HepG2 (cell line): ENCODE data around the gene KLK11. TPM values are rescaled to one million over a fixed set of nuclear protein-coding genes. Genes with fewer than 3 reads are reported as not detected.

Experiments
- ATAC-seq: fragments of 200-7000 bp; cut with Tn5 transposase; 3 replicates; pipeline ENCODE4 v1.9.1; 2020; ENCODE audit warnings: mild to moderate bottlenecking, moderate library complexity
- BruUV-seq: library from RNA; stranded (reverse); fragments of 400-500 nt; replicated peaks from 2 replicates; lab custom pipeline; 2021; lab: Mats Ljungman, UMichigan
- CTCF ChIA-PET: fragments of 300-600 bp; formaldehyde crosslinking; extraction: SDS; loops from one replicate; lab custom pipeline; 2021; ENCODE audit warnings: low total read pairs, inconsistent platforms, low intra/inter-chr PET ratio; lab: Yijun Ruan, JAX
- POLR2A ChIA-PET: fragments of 350-600 bp; sonication (Branson Sonifier 250); formaldehyde crosslinking; loops from one replicate; lab custom pipeline; 2020; ENCODE audit warnings: antibody characterized with exemption, inconsistent platforms; lab: Yijun Ruan, JAX
- DNase-seq: peaks from one replicate; pipeline ENCODE4 v3.0.0-alpha.2; 2015; ENCODE audit warnings: low spot score
- FAIRE-seq: peaks from 3 replicates; lab custom pipeline; 2011; peaks lifted over from hg19 to GRCh38; lab: Jason Lieb, UNC
- H2AFZ ChIP-seq: one replicate; pipeline ENCODE4 v1.6.1; 2011; ENCODE audit warnings: low read length, inconsistent platforms
- H3K27ac ChIP-seq: fragments of 300-600 bp; 3 replicates; pipeline ENCODE4 v1.8.0; 2011; ENCODE audit warnings: mixed run types, mild to moderate bottlenecking, mixed read lengths, low read length, inconsistent platforms; ENCODE audit not compliant: insufficient read depth; ENCODE audit errors: extremely low read length
- H3K27me3 ChIP-seq, 2 experiments: fragments of 200-600 bp in 1 of 2; 2 replicates in 1 of 2; 3 replicates in 1 of 2; pipeline versions ENCODE4 v1.6.0 to v1.8.0; 2011; ENCODE audit warnings: low read length in 2 of 2, mild to moderate bottlenecking in 2 of 2, moderate library complexity in 2 of 2, inconsistent platforms in 1 of 2; ENCODE audit not compliant: insufficient read depth in 2 of 2, control insufficient read depth in 1 of 2
- H3K36me3 ChIP-seq, 2 experiments: fragments of 200-600 bp in 1 of 2; replicated peaks in 1 of 2; 2 replicates in 1 of 2; 3 replicates in 1 of 2; pipeline versions ENCODE4 v1.5.1 to v1.8.0; 2011; ENCODE audit warnings: low read length in 2 of 2, inconsistent platforms in 1 of 2; ENCODE audit not compliant: insufficient read depth in 2 of 2, control insufficient read depth in 1 of 2
- H3K4me1 ChIP-seq: 2 replicates; pipeline ENCODE4 v1.5.1; 2012; ENCODE audit warnings: low read length, inconsistent platforms; ENCODE audit not compliant: insufficient read depth
- H3K4me2 ChIP-seq: 2 replicates; pipeline ENCODE4 v1.6.0; 2011; ENCODE audit warnings: low read depth, low read length, inconsistent platforms
- H3K4me3 ChIP-seq, 3 experiments: fragments of 200-600 bp in 1 of 3; sonication (generic), shearing (Covaris generic) in 1 of 3; replicated peaks in 1 of 3; 2 replicates each; pipeline ENCODE4 v1.5.1; 2011 to 2016; ENCODE audit warnings: low read length in 3 of 3, inconsistent platforms in 2 of 3, low read depth in 2 of 3, mild to moderate bottlenecking in 2 of 3, control low read depth in 1 of 3, mixed read lengths in 1 of 3; ENCODE audit not compliant: insufficient read depth in 1 of 3
- H3K79me2 ChIP-seq: one replicate; pipeline ENCODE4 v1.6.1; 2011; ENCODE audit warnings: low read length, inconsistent platforms; ENCODE audit not compliant: insufficient read depth
- H3K9ac ChIP-seq: 2 replicates; pipeline ENCODE4 v1.6.0; 2011; ENCODE audit warnings: mild to moderate bottlenecking, low read depth, low read length, inconsistent platforms; ENCODE audit not compliant: insufficient read depth
- H3K9me3 ChIP-seq: 2 replicates; pipeline ENCODE4 v1.5.1; 2012; ENCODE audit warnings: mild to moderate bottlenecking, low read length
- H4K20me1 ChIP-seq: 2 replicates; pipeline ENCODE4 v1.6.0; 2011; ENCODE audit warnings: inconsistent platforms, mild to moderate bottlenecking, low read length, moderate library complexity; ENCODE audit not compliant: insufficient read depth
- CEBPZ ChIP-seq: IDR thresholded peaks from 2 replicates; pipeline ENCODE4 v1.6.1; 2012; ENCODE audit warnings: low read length, improper control_type of control experiment
- FOSL2 ChIP-seq: sonication (generic); formaldehyde crosslinking; IDR thresholded peaks from 2 replicates; pipeline ENCODE4 v1.4.0; 2020; ENCODE audit warnings: missing genetic modification reagents
- ISX ChIP-seq: sonication (generic); formaldehyde crosslinking; conservative IDR thresholded peaks from 2 replicates; pipeline ENCODE4 v1.5.0; 2020; ENCODE audit warnings: missing genetic modification reagents
- TFE3 ChIP-seq: IDR thresholded peaks from 2 replicates; pipeline ENCODE4 v1.6.1; 2016
- TP53 ChIP-seq: sonication (generic); formaldehyde crosslinking; conservative IDR thresholded peaks from 2 replicates; pipeline ENCODE4 v1.4.0; 2020; ENCODE audit warnings: missing genetic modification reagents
- ZBTB3 ChIP-seq: sonication (generic); formaldehyde crosslinking; IDR thresholded peaks from 2 replicates; pipeline ENCODE4 v1.4.0; 2020; ENCODE audit warnings: low read depth, mild to moderate bottlenecking, moderate library complexity, missing genetic modification reagents, borderline replicate concordance
- ZNF335 ChIP-seq: sonication (generic); formaldehyde crosslinking; IDR thresholded peaks from 2 replicates; pipeline ENCODE4 v1.4.0; 2020; ENCODE audit warnings: missing genetic modification reagents
- WGBS: methylation state at CpG from one replicate; pipeline ENCODE4 v1.1.6; 2017; ENCODE audit warnings: low lambda C conversion rate; 5-methylcytosine and 5-hydroxymethylcytosine counted together
- in situ Hi-C: cut with HindIII; loops from 2 replicates; pipeline ENCODE4 v1.10.0; 2017; ENCODE audit warnings: low pct_unique_long_range_greater_than_20kb; ENCODE audit not compliant: extremely low pct_ligation_motif_present
- intact Hi-C: fragments of 100-400 bp; cut with micrococcal nuclease; formaldehyde crosslinking; loops from one replicate; pipeline ENCODE4 v1.10.0; 2022; ENCODE audit not compliant: unreplicated experiment
- polyA plus RNA-seq, 8 experiments: library from polyadenylated mRNA; depleted of rRNA in 3 of 8; stranded (reverse) in 7 of 8; unstranded in 1 of 8; fragments of >200 nt; fragmentation: Illumina TruSeq in 4 of 8; extraction: Trizol in 4 of 8; gene quantifications; 2 replicates each; pipeline versions ENCODE4 v1.2.1 to v1.2.3, GENCODE V29; 2011 to 2016; ENCODE audit warnings: low read depth in 4 of 8, missing spikeins in 1 of 8, mixed read lengths in 1 of 8; ENCODE audit not compliant: insufficient read depth in 1 of 8
- total RNA-seq, 5 experiments: library from RNA; depleted of rRNA; stranded (reverse); fragments of >200 nt; fragmentation: Illumina TruSeq; extraction: Trizol; gene quantifications; 2 replicates each; pipeline ENCODE4 v1.2.3, GENCODE V29; 2016; ENCODE audit warnings: low read depth in 1 of 5
- TF ChIP-seq, protein P1 (sequence below): sonication (generic); formaldehyde crosslinking; IDR thresholded peaks from 2 replicates; pipeline ENCODE4 v1.4.0; 2020; ENCODE audit warnings: mild to moderate bottlenecking, missing genetic modification reagents, borderline replicate concordance
- TF ChIP-seq, protein P2 (sequence below): sonication (generic); formaldehyde crosslinking; IDR thresholded peaks from 2 replicates; pipeline ENCODE4 v1.5.0; 2020; ENCODE audit warnings: missing genetic modification reagents
- TF ChIP-seq, protein P3 (sequence below): sonication (generic); formaldehyde crosslinking; IDR thresholded peaks from 2 replicates; pipeline ENCODE4 v1.8.0; 2022; ENCODE audit warnings: mild to moderate bottlenecking, missing genetic modification reagents; ENCODE audit not compliant: insufficient replicate concordance

Gene KLK11
- total and polyA plus RNA-seq, 2 of the 13 experiments (the other 11 are each of a cell fraction or from before 2014, with no cell fraction given) = not detected

DNA sequence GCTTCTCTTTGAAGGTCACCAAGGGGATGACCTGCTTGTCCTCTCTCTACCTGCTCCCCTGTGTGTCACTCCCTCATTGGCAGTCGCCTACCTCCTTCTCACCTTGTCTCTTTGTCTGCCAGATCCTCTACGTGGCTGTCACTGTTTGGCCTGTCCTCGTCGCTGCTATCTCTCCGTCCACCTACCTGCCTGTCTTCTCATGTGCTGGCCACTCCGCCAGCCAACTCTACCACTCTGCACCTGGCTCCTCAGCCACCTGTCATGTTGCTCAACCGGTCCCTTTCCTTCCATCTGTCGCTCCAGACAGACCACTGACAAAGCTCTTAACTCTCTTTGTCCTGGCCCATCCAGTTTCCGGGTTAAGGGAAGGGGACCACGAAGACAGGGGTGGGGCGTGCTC is 8.3 kb upstream of the KLK11 start, which contains the start of gene KLK12 (continued):
- TF ChIP-seq, protein P1, sequence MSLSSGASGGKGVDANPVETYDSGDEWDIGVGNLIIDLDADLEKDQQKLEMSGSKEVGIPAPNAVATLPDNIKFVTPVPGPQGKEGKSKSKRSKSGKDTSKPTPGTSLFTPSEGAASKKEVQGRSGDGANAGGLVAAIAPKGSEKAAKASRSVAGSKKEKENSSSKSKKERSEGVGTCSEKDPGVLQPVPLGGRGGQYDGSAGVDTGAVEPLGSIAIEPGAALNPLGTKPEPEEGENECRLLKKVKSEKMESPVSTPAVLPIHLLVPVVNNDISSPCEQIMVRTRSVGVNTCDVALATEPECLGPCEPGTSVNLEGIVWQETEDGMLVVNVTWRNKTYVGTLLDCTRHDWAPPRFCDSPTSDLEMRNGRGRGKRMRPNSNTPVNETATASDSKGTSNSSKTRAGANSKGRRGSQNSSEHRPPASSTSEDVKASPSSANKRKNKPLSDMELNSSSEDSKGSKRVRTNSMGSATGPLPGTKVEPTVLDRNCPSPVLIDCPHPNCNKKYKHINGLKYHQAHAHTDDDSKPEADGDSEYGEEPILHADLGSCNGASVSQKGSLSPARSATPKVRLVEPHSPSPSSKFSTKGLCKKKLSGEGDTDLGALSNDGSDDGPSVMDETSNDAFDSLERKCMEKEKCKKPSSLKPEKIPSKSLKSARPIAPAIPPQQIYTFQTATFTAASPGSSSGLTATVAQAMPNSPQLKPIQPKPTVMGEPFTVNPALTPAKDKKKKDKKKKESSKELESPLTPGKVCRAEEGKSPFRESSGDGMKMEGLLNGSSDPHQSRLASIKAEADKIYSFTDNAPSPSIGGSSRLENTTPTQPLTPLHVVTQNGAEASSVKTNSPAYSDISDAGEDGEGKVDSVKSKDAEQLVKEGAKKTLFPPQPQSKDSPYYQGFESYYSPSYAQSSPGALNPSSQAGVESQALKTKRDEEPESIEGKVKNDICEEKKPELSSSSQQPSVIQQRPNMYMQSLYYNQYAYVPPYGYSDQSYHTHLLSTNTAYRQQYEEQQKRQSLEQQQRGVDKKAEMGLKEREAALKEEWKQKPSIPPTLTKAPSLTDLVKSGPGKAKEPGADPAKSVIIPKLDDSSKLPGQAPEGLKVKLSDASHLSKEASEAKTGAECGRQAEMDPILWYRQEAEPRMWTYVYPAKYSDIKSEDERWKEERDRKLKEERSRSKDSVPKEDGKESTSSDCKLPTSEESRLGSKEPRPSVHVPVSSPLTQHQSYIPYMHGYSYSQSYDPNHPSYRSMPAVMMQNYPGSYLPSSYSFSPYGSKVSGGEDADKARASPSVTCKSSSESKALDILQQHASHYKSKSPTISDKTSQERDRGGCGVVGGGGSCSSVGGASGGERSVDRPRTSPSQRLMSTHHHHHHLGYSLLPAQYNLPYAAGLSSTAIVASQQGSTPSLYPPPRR (CRISPR knock-in tag) = no peak
- TF ChIP-seq, protein P2, sequence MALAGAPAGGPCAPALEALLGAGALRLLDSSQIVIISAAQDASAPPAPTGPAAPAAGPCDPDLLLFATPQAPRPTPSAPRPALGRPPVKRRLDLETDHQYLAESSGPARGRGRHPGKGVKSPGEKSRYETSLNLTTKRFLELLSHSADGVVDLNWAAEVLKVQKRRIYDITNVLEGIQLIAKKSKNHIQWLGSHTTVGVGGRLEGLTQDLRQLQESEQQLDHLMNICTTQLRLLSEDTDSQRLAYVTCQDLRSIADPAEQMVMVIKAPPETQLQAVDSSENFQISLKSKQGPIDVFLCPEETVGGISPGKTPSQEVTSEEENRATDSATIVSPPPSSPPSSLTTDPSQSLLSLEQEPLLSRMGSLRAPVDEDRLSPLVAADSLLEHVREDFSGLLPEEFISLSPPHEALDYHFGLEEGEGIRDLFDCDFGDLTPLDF (CRISPR knock-in tag) = no peak
- TF ChIP-seq, protein P3, sequence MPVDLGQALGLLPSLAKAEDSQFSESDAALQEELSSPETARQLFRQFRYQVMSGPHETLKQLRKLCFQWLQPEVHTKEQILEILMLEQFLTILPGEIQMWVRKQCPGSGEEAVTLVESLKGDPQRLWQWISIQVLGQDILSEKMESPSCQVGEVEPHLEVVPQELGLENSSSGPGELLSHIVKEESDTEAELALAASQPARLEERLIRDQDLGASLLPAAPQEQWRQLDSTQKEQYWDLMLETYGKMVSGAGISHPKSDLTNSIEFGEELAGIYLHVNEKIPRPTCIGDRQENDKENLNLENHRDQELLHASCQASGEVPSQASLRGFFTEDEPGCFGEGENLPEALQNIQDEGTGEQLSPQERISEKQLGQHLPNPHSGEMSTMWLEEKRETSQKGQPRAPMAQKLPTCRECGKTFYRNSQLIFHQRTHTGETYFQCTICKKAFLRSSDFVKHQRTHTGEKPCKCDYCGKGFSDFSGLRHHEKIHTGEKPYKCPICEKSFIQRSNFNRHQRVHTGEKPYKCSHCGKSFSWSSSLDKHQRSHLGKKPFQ = no peak
- no peak for TF ChIP-seq FOSL2 (CRISPR knock-in tag)

DNA sequence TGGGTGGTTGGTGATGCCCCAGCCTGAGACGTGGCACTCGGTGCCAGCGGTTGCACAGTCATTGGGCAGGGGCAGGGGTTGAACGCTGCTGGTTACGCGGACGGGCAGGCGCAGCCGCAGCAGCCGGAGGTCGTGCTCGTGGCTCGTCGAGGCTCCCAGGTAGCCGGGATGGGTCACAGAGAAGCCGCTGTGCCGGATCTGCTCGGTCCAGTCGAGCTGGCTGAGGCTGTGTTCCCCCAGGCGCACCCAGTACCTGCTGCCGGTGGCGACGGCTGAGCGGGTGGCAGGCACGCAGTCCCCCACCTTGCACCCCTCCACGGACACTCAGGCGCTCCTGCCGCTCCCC is 5.4 kb upstream of the KLK11 start:
- H3K9ac ChIP-seq = no peak overlapping the region
- ChIA-PET CTCF (no interaction called here), POLR2A (no interaction called here)
- BruUV-seq = no TSS peak
- ATAC-seq (no peak), DNase-seq (no peak), FAIRE-seq (no peak)
- no peak overlapping the region for H2AFZ ChIP-seq
- H4K20me1 ChIP-seq = no peaks in the 10 kb centered on the region
- no peak overlapping the region for H3K4me2 ChIP-seq
- H3K36me3 ChIP-seq = no peaks in the 10 kb centered on the region
- no peak overlapping the region for H3K27ac ChIP-seq
- in situ Hi-C loops (no loop called here), intact Hi-C loops (no loop called here)
- no peaks in the 10 kb centered on the region for H3K79me2 ChIP-seq
- no peaks in the 10 kb centered on the region for H3K9me3 ChIP-seq
- peaks cover 4 to 27% of the 10 kb centered on the region in 2 experiments; a peak in 4 of 5 replicates for H3K27me3 ChIP-seq
- 78% methylated on average over 16 of the region's 28 CpGs for WGBS
- no peaks in the 10 kb centered on the region for H3K4me1 ChIP-seq
- no peak overlapping the region for H3K4me3 ChIP-seq
- no peak for TF ChIP-seq ISX (CRISPR knock-in tag)
- no peak for TF ChIP-seq CEBPZ
- TF ChIP-seq TFE3 = no peak
- TF ChIP-seq ZNF335 (CRISPR knock-in tag) = no peak
- TF ChIP-seq ZBTB3 (CRISPR knock-in tag) = no peak
- no peak for TF ChIP-seq TP53
